Measurements from ENCODE around the gene CFAP97D1. TPM values are rescaled to one million over a fixed set of nuclear protein-coding genes. Genes with fewer than 3 reads are reported as not detected.

Gene CFAP97D1
- total RNA-seq, 1 experiment from 2014 or later: 0.13 TPM

GRCh38 chr17:43832976-43833829 lies 53.0 kb downstream of the CFAP97D1 start, which contains the start of gene MPP3 (continued):
- TF ChIP-seq TP53 (CRISPR knock-in tag; IDR thresholded peaks at IDR 0.05): no peak
- TF ChIP-seq, protein P1, sequence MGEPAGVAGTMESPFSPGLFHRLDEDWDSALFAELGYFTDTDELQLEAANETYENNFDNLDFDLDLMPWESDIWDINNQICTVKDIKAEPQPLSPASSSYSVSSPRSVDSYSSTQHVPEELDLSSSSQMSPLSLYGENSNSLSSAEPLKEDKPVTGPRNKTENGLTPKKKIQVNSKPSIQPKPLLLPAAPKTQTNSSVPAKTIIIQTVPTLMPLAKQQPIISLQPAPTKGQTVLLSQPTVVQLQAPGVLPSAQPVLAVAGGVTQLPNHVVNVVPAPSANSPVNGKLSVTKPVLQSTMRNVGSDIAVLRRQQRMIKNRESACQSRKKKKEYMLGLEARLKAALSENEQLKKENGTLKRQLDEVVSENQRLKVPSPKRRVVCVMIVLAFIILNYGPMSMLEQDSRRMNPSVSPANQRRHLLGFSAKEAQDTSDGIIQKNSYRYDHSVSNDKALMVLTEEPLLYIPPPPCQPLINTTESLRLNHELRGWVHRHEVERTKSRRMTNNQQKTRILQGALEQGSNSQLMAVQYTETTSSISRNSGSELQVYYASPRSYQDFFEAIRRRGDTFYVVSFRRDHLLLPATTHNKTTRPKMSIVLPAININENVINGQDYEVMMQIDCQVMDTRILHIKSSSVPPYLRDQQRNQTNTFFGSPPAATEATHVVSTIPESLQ (CRISPR knock-in tag; IDR thresholded peaks at IDR 0.05): no peak
- TF ChIP-seq ESRRA (CRISPR knock-in tag; IDR thresholded peaks at IDR 0.05; ENCODE audit: borderline replicate concordance): no peak

DNA sequence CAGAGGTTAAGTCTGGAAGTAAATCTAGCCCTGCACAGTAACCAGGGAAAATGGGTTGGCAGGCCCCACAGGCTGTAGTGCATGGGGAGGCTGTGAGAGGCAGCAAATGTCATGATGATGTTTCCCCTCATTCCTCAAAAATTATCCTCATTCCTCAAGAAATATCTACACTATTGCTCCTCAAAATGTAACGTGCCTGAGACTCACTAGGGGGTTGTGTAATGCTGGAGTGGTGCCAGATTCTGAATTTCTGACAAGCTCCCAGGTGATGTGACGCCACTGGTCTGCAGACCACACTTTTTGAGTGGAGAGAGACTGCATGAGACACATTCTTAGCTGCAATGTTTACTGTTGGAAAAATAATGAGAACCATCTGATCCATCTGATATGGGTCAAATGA lies 53.9 kb downstream of the CFAP97D1 start:
- Mint-ChIP-seq H3K27me3 (ENCODE audit: low read depth) (peaks cover 36% of the 10 kb centered on the region), H3K4me3 (peak overlapping the region; percentile 86), H3K27ac (no peak overlapping the region), H3K36me3 (peaks cover 13% of the 10 kb centered on the region), H3K9me3 (peaks cover 10% of the 10 kb centered on the region), H3K4me1 (peaks cover 26% of the 10 kb centered on the region)
- ChIA-PET POLR2A (no interaction called here), CTCF (interaction anchor here (7.8 kb wide), 1 partner anchor 12 kb away, joined by 45 read pairs; the partner anchor contains the start of gene CD300LG)
- ATAC-seq (no peak), DNase-seq (ENCODE audit: low spot score) (no peak)
- TF ChIP-seq SP1 (CRISPR knock-in tag; conservative IDR thresholded peaks at IDR 0.05): no peak
- TF ChIP-seq, protein P2, sequence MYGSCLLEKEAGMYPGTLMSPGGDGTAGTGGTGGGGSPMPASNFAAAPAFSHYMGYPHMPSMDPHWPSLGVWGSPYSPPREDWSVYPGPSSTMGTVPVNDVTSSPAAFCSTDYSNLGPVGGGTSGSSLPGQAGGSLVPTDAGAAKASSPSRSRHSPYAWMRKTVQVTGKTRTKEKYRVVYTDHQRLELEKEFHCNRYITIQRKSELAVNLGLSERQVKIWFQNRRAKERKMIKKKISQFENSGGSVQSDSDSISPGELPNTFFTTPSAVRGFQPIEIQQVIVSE (CRISPR knock-in tag; IDR thresholded peaks at IDR 0.05; ENCODE audit: borderline replicate concordance): no peak
- no peak for TF ChIP-seq IRF1 (CRISPR knock-in tag; IDR thresholded peaks at IDR 0.05)
- no peak for TF ChIP-seq MYBL2 (CRISPR knock-in tag; IDR thresholded peaks at IDR 0.05)
- TF ChIP-seq, protein P3, sequence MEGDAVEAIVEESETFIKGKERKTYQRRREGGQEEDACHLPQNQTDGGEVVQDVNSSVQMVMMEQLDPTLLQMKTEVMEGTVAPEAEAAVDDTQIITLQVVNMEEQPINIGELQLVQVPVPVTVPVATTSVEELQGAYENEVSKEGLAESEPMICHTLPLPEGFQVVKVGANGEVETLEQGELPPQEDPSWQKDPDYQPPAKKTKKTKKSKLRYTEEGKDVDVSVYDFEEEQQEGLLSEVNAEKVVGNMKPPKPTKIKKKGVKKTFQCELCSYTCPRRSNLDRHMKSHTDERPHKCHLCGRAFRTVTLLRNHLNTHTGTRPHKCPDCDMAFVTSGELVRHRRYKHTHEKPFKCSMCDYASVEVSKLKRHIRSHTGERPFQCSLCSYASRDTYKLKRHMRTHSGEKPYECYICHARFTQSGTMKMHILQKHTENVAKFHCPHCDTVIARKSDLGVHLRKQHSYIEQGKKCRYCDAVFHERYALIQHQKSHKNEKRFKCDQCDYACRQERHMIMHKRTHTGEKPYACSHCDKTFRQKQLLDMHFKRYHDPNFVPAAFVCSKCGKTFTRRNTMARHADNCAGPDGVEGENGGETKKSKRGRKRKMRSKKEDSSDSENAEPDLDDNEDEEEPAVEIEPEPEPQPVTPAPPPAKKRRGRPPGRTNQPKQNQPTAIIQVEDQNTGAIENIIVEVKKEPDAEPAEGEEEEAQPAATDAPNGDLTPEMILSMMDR (IDR thresholded peaks at IDR 0.05): no peak
- no peak for TF ChIP-seq MLX (CRISPR knock-in tag; IDR thresholded peaks at IDR 0.05)
- no peak for TF ChIP-seq ZNF232 (CRISPR knock-in tag; IDR thresholded peaks at IDR 0.05)
- no peak for TF ChIP-seq ZNF671 (CRISPR knock-in tag; IDR thresholded peaks at IDR 0.05)
- no peak for TF ChIP-seq GABPB1 (CRISPR knock-in tag; IDR thresholded peaks at IDR 0.05)
- TF ChIP-seq, protein P4, sequence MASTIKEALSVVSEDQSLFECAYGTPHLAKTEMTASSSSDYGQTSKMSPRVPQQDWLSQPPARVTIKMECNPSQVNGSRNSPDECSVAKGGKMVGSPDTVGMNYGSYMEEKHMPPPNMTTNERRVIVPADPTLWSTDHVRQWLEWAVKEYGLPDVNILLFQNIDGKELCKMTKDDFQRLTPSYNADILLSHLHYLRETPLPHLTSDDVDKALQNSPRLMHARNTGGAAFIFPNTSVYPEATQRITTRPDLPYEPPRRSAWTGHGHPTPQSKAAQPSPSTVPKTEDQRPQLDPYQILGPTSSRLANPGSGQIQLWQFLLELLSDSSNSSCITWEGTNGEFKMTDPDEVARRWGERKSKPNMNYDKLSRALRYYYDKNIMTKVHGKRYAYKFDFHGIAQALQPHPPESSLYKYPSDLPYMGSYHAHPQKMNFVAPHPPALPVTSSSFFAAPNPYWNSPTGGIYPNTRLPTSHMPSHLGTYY (CRISPR knock-in tag; IDR thresholded peaks at IDR 0.05): no peak
- no peak for TF ChIP-seq ZMAT4 (CRISPR knock-in tag; IDR thresholded peaks at IDR 0.05)
- no peak for TF ChIP-seq ZNF138 (CRISPR knock-in tag; conservative IDR thresholded peaks at IDR 0.05)
- TF ChIP-seq MAX (CRISPR knock-in tag; IDR thresholded peaks at IDR 0.05): no peak
- TF ChIP-seq ZNF423 (CRISPR knock-in tag; IDR thresholded peaks at IDR 0.05): no peak
- no peak for TF ChIP-seq ZNF416 (CRISPR knock-in tag; IDR thresholded peaks at IDR 0.05)
- no peak for TF ChIP-seq NR3C1 (CRISPR knock-in tag; conservative IDR thresholded peaks at IDR 0.05; ENCODE audit: low read depth)
- TF ChIP-seq PRDM15 (CRISPR knock-in tag; IDR thresholded peaks at IDR 0.05): no peak
- TF ChIP-seq ZNF512 (CRISPR knock-in tag; IDR thresholded peaks at IDR 0.05; ENCODE audit: borderline replicate concordance): no peak
